ENCODE results near the gene ZDHHC11B.
"Not testable (repeated sequence)": the region's sequence is repeated elsewhere in the genome, so short reads cannot be mapped to it uniquely, and the experiment has no call there.

- not testable (repeated sequence) for TF ChIP-seq EP300 (IDR thresholded peaks at IDR 0.05; ENCODE audit: low read depth); CTCF (IDR thresholded peaks at IDR 0.05); POLR2A (IDR thresholded peaks at IDR 0.05); POLR2AphosphoS5 (IDR thresholded peaks at IDR 0.05)
Measured at GRCh38 chr5:691049-691448, 93.5 kb downstream of the ZDHHC11B start.
